GM12891 (cell line): ENCODE measurements around the gene PTPRO.

Experiments
- POLR2A ChIP-seq: IDR thresholded peaks from 2 replicates; pipeline ENCODE4 v1.6.1; 2011; ENCODE audit warnings: low read depth, low read length, control low read depth
- POLR2AphosphoS5 ChIP-seq: IDR thresholded peaks from 2 replicates; pipeline ENCODE4 v1.6.1; 2011; ENCODE audit warnings: low read depth, low read length, control low read depth
- POU2F2 ChIP-seq: IDR thresholded peaks from 2 replicates; pipeline ENCODE4 v1.6.1; 2011; ENCODE audit warnings: low read depth, mild to moderate bottlenecking, control low read depth, low read length, moderate library complexity
- TAF1 ChIP-seq: IDR thresholded peaks from 2 replicates; pipeline ENCODE4 v1.6.1; 2011; ENCODE audit warnings: low read depth, low read length, control low read depth

DNA sequence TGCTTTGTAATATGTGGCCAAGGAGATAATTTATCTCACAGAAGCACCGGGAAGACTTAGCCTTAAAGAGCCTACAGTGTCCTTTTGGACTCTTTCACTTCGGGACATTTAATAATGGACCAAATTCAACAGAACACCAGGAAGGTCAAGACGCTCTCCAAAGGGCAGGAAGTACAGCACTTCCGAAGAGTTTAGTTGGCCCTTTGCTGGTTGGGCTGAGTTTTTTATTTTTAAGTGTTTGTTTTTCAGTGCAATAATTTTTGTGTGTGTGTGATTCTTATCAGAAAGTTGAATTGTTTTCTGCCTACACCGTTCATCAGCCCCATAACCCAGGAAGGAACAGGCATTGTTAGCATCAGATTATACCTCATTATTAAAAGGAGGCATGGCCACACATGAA, 273.9 kb downstream of the PTPRO start:
- no peak for TF ChIP-seq POLR2AphosphoS5
- TF ChIP-seq POLR2A: no peak
- TF ChIP-seq TAF1: no peak
- TF ChIP-seq POU2F2: no peak
